ENCODE results near the gene MRM1. TPM values are rescaled to one million over a fixed set of nuclear protein-coding genes. Genes with fewer than 3 reads are reported as not detected.

MRM1 gene
- total and polyA plus RNA-seq, 9 of the 15 experiments (the other 6 are each of a cell fraction or from before 2014, with no cell fraction given) = 0.61 to 28.4 (median 21.5) TPM

GRCh38 chr17:36553459-36553858, 47.9 kb upstream of the MRM1 start:
- DNase-seq (ENCODE audit: extremely low read depth in 1 of 4, low spot score in 3 of 4) (no peak), ATAC-seq (no peak), FAIRE-seq (no peak)
- POLR2A ChIA-PET = interaction anchor here (1.2 kb wide), 1 partner anchor 10 kb away, joined by 5 read pairs; no protein-coding TSS in a partner anchor
- no peaks in the 10 kb centered on the region for H3K27me3 ChIP-seq (ENCODE audit: control insufficient read depth in 2 of 2, insufficient read depth in 2 of 2, low read length in 2 of 2)
- intact Hi-C loops (cut with micrococcal nuclease) = no loop called here
- H3K4me3 ChIP-seq = no peak overlapping the region
- no peak overlapping the region for H3K4me2 ChIP-seq (ENCODE audit: insufficient read depth, low read length)
- H3K9me1 ChIP-seq (ENCODE audit: control insufficient read depth, insufficient read depth, low read length) = no peaks in the 10 kb centered on the region
- H4K20me1 ChIP-seq (replicated peaks; ENCODE audit: control insufficient read depth, insufficient read depth, low read length) = 0 out of 2 replicates have a peak, but pooled peaks cover 4% of the 10 kb centered on the region
- H3K9me3 ChIP-seq (replicated peaks; ENCODE audit: control insufficient read depth, insufficient read depth, low read depth, low read length) = no peaks in the 10 kb centered on the region
- 86% methylated on average over 3 of the region's 3 CpGs for WGBS (ENCODE audit: insufficient coverage, low coverage, missing lambda C conversion rate)
- H3K4me1 ChIP-seq (replicated peaks in 1 of 2; ENCODE audit: control insufficient read depth in 2 of 2, insufficient read depth in 2 of 2, low read length in 2 of 2) = no peaks in the 10 kb centered on the region; a peak in 1 of 5 replicates
- in situ Hi-C loops (cut with MboI) = no loop called here
- TF ChIP-seq ZNF431 (CRISPR knock-in tag; IDR thresholded peaks at IDR 0.05) = no peak
- H3K27ac ChIP-seq (ENCODE audit: extremely low read depth, low read depth, low read length) = no peak overlapping the region
- H2AFZ ChIP-seq (ENCODE audit: low read depth, low read length) = no peak overlapping the region
- CTCF ChIA-PET (ENCODE audit: low intra/inter-chr PET ratio) = no interaction called here
- no peak overlapping the region for H3K9ac ChIP-seq (ENCODE audit: insufficient read depth in 1 of 2, low read depth in 2 of 2, low read length in 2 of 2)
- peaks cover 70% of the 10 kb centered on the region for H3K36me3 ChIP-seq (ENCODE audit: control insufficient read depth, insufficient read depth, low read length)
- H3K79me2 ChIP-seq (ENCODE audit: control insufficient read depth, insufficient read depth, low read length) = peaks cover 76% of the 10 kb centered on the region
- BruUV-seq (replicated peaks) = TSS peak; percentile 1

GRCh38 chr17:36566081-36566480, 35.3 kb upstream of the MRM1 start:
- no peak for DNase-seq (ENCODE audit: extremely low read depth in 1 of 4, low spot score in 3 of 4)
- no peaks in the 10 kb centered on the region for H3K4me1 ChIP-seq (replicated peaks in 1 of 2; ENCODE audit: control insufficient read depth in 2 of 2, insufficient read depth in 2 of 2, low read length in 2 of 2)
- ChIA-PET POLR2A (interaction anchor here (0.9 to 2.5 kb wide), 7 partner anchors 9 to 36 kb away, joined by 3 to 7 read pairs (median 3); partner anchors contain the start of genes MRM1 and PIGW), CTCF (ENCODE audit: low intra/inter-chr PET ratio) (no interaction called here)
- H3K9me3 ChIP-seq (replicated peaks; ENCODE audit: control insufficient read depth, insufficient read depth, low read depth, low read length) = no peaks in the 10 kb centered on the region
- peaks cover 18% of the 10 kb centered on the region; the same call in 2 of the 3 replicates for H3K79me2 ChIP-seq (ENCODE audit: control insufficient read depth, insufficient read depth, low read length)
- H3K4me3 ChIP-seq = no peak overlapping the region
- FAIRE-seq = no peak
- no peak for ATAC-seq
- no peak overlapping the region for H3K27ac ChIP-seq (ENCODE audit: extremely low read depth, low read depth, low read length)
- H3K36me3 ChIP-seq (ENCODE audit: control insufficient read depth, insufficient read depth, low read length) = peaks cover 81% of the 10 kb centered on the region
- no peaks in the 10 kb centered on the region for H3K27me3 ChIP-seq (ENCODE audit: control insufficient read depth in 2 of 2, insufficient read depth in 2 of 2, low read length in 2 of 2)
- H2AFZ ChIP-seq (ENCODE audit: low read depth, low read length) = no peak overlapping the region
- intact Hi-C loops (cut with micrococcal nuclease) = no loop called here
- 94% methylated on average over 4 of the region's 4 CpGs for WGBS (ENCODE audit: insufficient coverage, low coverage, missing lambda C conversion rate)
- no peaks in the 10 kb centered on the region for H4K20me1 ChIP-seq (replicated peaks; ENCODE audit: control insufficient read depth, insufficient read depth, low read length)
- no peak overlapping the region for H3K9ac ChIP-seq (ENCODE audit: insufficient read depth in 1 of 2, low read depth in 2 of 2, low read length in 2 of 2)
- H3K9me1 ChIP-seq (ENCODE audit: control insufficient read depth, insufficient read depth, low read length) = no peaks in the 10 kb centered on the region
- no peak overlapping the region for H3K4me2 ChIP-seq (ENCODE audit: insufficient read depth, low read length)
- no TSS peak for BruUV-seq (replicated peaks)
- in situ Hi-C loops (cut with MboI) = no loop called here
- TF ChIP-seq ARID4B (CRISPR knock-in tag; IDR thresholded peaks at IDR 0.05) = no peak
- TF ChIP-seq XRCC3 (IDR thresholded peaks at IDR 0.05) = no peak
- TF ChIP-seq, protein P1, sequence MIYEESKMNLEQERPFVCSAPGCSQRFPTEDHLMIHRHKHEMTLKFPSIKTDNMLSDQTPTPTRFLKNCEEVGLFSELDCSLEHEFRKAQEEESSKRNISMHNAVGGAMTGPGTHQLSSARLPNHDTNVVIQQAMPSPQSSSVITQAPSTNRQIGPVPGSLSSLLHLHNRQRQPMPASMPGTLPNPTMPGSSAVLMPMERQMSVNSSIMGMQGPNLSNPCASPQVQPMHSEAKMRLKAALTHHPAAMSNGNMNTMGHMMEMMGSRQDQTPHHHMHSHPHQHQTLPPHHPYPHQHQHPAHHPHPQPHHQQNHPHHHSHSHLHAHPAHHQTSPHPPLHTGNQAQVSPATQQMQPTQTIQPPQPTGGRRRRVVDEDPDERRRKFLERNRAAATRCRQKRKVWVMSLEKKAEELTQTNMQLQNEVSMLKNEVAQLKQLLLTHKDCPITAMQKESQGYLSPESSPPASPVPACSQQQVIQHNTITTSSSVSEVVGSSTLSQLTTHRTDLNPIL (CRISPR knock-in tag; IDR thresholded peaks at IDR 0.05) = no peak
- no peak for TF ChIP-seq LCOR (CRISPR knock-in tag; IDR thresholded peaks at IDR 0.05)
- TF ChIP-seq HNRNPH1 (optimal IDR thresholded peaks at IDR 0.05; ENCODE audit: low read depth, low read length) = no peak
- no peak for TF ChIP-seq ZSCAN29 (IDR thresholded peaks at IDR 0.05)
- TF ChIP-seq ARID1B (IDR thresholded peaks at IDR 0.05) = no peak
- TF ChIP-seq SP2 (IDR thresholded peaks at IDR 0.05; ENCODE audit: extremely low read depth, low read depth, low read length, poor library complexity, severe bottlenecking) = no peak
- TF ChIP-seq GTF2E2 (tag; IDR thresholded peaks at IDR 0.05) = no peak
- no peak for TF ChIP-seq ZNF77 (CRISPR knock-in tag; IDR thresholded peaks at IDR 0.05)
- no peak for TF ChIP-seq ZNF764 (CRISPR knock-in tag; IDR thresholded peaks at IDR 0.05; ENCODE audit: low read depth)
